ENCODE data around the gene RANBP10.
"Not testable (repeated sequence)": the region's sequence is repeated elsewhere in the genome, so short reads cannot be mapped to it uniquely, and the experiment has no call there.

The RANBP10 gene

GRCh38 chr16:67775273-67775672 lies 31.1 kb downstream of the RANBP10 start:
- DNase-seq = no peak

GRCh38 chr16:67774457-67774853 lies 31.9 kb downstream of the RANBP10 start:
- no peak for DNase-seq

- no peak for DNase-seq
Observed at GRCh38 chr16:67773569-67774456, 32.5 kb downstream of the RANBP10 start.

GRCh38 chr16:67773099-67773498 lies 33.3 kb downstream of the RANBP10 start:
- no peak for DNase-seq

GRCh38 chr16:67770346-67770991 lies 35.9 kb downstream of the RANBP10 start:
- no peak for DNase-seq

GRCh38 chr16:67767953-67768352 lies 38.4 kb downstream of the RANBP10 start:
- DNase-seq = no peak

GRCh38 chr16:67766291-67766690 lies 40.1 kb downstream of the RANBP10 start:
- DNase-seq = no peak

- no peak for DNase-seq
Observed at GRCh38 chr16:67764158-67764667, 42.1 kb downstream of the RANBP10 start.

GRCh38 chr16:67763066-67763465 lies 43.3 kb downstream of the RANBP10 start:
- no peak for DNase-seq

GRCh38 chr16:67762385-67762784 lies 44.0 kb downstream of the RANBP10 start:
- DNase-seq = no peak

GRCh38 chr16:67761924-67762323 lies 44.4 kb downstream of the RANBP10 start:
- DNase-seq = no peak

DNA sequence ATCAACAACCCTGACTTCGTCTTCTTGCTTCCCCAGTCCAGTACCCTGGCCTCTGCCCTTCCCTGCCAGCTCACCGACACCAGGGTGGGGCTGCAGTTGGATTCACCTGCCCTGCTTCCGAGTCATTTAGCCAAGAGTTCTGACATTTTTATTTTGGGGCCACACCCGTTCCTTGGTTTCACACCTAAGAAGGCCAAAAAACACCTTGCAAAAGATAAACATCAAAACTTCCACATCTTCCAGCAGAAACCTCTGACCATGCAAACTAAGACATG lies 45.5 kb downstream of the RANBP10 start:
- DNase-seq = no peak

DNA sequence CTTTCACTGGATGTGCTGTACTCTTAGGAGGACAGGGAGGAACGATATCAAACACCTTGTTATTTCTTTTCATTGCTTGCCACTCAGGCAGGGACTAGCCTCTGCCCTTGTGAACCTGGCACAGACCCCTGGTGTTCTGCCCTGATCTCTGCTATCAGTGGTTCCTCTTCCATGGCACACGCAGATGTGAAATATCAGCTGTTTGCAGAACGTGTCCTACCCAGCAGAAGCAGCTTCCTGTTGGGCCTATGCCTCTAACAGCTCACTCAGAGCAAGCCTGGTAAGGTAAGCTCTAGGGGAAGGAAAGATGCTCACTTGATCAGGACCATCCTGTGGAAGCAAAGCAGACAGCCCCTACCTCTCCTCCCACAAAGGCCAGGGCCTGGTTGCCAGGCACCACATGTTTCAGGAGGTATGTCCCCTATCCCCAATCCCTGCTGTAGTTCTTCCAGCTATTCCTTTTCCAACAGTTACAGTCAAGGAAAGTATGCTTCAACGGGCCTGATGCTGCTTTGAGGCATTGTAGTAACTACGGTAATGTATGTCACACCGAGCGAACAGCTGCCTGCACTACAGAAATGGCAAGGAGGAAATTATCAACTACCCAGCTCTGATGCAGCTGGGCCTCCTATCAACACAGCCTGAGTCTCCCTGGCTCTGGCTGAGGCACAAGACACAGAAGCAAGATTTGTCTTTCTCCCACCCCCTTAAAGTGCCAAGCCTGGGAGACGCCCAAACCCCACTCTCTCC lies 46.0 kb downstream of the RANBP10 start:
- no peak for DNase-seq

DNA sequence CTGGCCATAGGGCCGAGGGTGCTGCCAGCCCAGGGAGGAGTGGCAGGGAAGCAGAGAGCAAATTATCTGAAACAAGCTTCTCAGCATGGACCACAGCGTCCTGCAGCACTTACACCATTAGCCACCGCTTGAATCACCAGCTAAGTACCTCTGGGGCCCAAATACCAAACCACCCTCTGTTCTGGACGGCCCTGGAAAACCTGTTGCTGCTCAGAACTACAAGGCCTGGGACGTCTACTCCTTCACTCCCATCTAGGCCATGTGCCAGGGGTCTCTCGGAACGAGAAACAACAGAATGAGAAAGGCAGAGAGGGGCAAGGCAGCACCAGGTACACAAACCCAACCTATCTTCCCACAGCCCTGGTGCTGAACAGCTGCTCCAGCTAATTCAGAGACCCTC lies 47.4 kb downstream of the RANBP10 start:
- no peak for DNase-seq

DNA sequence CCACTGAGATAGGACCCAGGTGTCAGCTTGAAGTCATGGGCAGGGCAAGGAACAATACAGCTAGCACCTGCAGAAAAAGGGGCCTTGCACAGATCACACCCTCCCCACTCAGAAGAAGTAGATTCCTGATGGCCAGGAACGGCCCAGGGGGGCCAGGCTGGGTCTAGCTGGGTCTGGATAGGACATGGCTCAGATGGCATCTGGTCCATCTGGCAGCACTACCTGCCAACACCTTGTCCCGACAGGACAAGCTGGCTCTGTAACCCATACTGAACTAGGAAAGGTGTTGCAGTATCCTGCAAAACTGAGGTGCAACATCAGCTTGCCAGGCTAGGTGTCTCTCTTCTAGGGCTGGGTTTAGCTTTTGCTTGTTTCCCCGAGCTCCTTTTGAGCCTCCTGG lies 48.4 kb downstream of the RANBP10 start:
- no peak for DNase-seq

- no peak for DNase-seq
Observed at GRCh38 chr16:67752641-67753040, 53.7 kb downstream of the RANBP10 start.

- not testable (repeated sequence) for DNase-seq
Observed at GRCh38 chr16:67751331-67751730, 55.0 kb downstream of the RANBP10 start.

GRCh38 chr16:67750466-67750865 lies 55.9 kb downstream of the RANBP10 start:
- no peak for DNase-seq

- DNase-seq = no peak
Observed at GRCh38 chr16:67749436-67750078, 56.8 kb downstream of the RANBP10 start.

DNA sequence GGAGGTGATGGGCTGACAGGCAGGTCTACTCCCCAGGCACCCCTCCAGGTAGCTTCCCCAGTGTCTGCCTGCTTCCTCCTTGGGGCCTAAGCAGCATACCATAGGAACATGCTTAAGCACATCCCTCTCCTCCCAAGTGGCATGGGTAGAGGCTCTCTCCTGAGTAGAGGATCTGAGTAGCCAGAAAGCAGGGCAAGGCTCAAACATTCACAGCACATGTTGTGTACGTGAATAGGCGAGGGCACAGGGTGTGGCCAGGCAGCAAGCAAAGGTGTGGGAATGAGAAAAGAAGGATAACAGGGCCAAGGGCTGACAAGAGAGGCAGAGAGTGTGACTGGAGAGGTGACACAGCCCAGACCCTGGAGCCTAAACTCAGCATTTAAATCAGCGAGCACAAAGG lies 57.5 kb downstream of the RANBP10 start:
- DNase-seq = no peak

- no peak for DNase-seq
Observed at GRCh38 chr16:67746846-67747245, 59.5 kb downstream of the RANBP10 start.

GRCh38 chr16:67741118-67741517 lies 65.2 kb downstream of the RANBP10 start:
- DNase-seq = no peak

DNA sequence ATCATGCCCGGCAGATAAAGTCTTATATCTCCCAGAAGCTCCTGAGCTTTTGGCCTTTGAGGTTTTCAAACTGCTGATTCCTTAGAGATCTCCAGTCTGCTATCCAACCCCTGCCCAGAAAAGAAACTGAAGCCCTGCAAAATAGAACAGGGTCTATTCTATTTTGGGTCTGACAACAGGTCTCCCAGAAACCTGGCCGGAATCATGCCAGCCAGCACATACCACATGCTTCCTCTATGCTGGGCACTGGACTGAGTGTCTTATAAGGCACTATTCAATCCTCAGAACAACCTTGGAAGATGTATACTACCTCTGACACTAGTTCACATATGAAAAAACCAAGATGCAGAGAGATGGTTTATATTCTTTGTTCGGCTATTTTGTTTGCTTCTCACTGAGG lies 66.0 kb downstream of the RANBP10 start:
- no peak for DNase-seq

Data from NCI-H2081 treated with DMSO at 0.1 percent for 48 hours (cell line).